Esophagus squamous epithelium (tissue), 4 donors: Measurements from ENCODE around the gene SEC24D.

Experiments used
- POLR2A ChIP-seq, 4 donors: fragments of 450-650 bp; IDR thresholded peaks; one replicate each; pipeline ENCODE4 v1.6.1; 2017; ENCODE audit warnings: antibody characterized with exemption in 4 of 4, mild to moderate bottlenecking in 4 of 4, moderate library complexity in 3 of 4
- TF ChIP-seq, protein P1 (sequence below), 6 experiments: fragments of 450-650 bp in 4 of 6; fragments of 200-600 bp in 2 of 6; sonication (generic) in 2 of 6; IDR thresholded peaks; one replicate each; pipeline ENCODE4 v1.5.1; 2016 to 2019; ENCODE audit warnings: antibody characterized with exemption in 6 of 6, mild to moderate bottlenecking in 4 of 6, moderate library complexity in 4 of 6

DNA sequence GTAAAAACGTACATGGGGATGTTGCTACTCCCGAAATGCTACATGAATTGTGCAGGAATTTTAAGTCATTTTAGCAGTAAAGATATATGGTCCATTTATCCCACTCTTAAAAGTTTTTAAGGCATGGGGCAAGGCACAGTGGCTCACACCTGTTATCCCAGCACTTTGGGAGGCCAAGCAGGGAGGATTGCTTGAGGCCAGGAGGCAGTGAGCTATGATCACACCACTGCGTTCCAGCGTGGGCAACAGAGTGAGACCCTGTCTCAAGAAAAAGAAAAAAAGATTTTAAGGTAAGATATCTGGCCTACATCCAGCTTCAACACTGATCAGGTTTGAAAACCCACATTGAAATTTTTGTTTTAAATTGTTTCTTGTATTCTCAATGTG is 1.2 kb upstream of the SEC24D start:
- TF ChIP-seq, protein P1, sequence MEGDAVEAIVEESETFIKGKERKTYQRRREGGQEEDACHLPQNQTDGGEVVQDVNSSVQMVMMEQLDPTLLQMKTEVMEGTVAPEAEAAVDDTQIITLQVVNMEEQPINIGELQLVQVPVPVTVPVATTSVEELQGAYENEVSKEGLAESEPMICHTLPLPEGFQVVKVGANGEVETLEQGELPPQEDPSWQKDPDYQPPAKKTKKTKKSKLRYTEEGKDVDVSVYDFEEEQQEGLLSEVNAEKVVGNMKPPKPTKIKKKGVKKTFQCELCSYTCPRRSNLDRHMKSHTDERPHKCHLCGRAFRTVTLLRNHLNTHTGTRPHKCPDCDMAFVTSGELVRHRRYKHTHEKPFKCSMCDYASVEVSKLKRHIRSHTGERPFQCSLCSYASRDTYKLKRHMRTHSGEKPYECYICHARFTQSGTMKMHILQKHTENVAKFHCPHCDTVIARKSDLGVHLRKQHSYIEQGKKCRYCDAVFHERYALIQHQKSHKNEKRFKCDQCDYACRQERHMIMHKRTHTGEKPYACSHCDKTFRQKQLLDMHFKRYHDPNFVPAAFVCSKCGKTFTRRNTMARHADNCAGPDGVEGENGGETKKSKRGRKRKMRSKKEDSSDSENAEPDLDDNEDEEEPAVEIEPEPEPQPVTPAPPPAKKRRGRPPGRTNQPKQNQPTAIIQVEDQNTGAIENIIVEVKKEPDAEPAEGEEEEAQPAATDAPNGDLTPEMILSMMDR (IDR thresholded peaks at IDR 0.05): no peak
- TF ChIP-seq POLR2A (IDR thresholded peaks at IDR 0.05): no peak
